SU-DHL-6 (cell line): ENCODE data around the gene FAM171A1.

Source experiments
- EZH2phosphoT487 ChIP-seq: fragments of 200-600 bp; sonication (generic), shearing (Covaris generic); conservative IDR thresholded peaks from 2 replicates; pipeline ENCODE4 v1.6.1; 2018; ENCODE audit warnings: mild to moderate bottlenecking, antibody characterized with exemption, low read length, moderate library complexity, mixed read lengths
- TF ChIP-seq, protein P1 (sequence below): fragments of 200-600 bp; sonication (generic); IDR thresholded peaks from one replicate; pipeline ENCODE4 v1.5.1; 2017; ENCODE audit warnings: antibody characterized with exemption, mild to moderate bottlenecking, low read length, moderate library complexity; ENCODE audit not compliant: insufficient read depth, poor library complexity, severe bottlenecking

DNA sequence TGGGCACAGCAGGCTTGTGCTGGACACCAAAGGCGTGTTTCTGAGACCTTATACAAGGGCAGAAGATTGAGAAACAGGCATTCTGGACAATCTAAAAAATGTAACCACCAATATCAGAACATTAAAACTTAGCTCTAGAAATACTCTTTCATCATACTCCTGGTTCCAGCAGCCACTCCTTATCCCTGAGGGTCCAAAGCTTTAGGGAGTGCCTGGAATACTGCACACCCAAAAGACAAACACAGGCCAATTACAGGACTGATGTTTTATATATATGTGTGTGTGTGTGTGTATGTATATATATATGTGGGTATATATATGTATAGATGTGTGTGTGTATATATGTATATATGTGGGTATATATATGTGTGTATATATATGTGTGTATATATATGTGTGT lies 39.6 kb downstream of the FAM171A1 start:
- TF ChIP-seq, protein P1, sequence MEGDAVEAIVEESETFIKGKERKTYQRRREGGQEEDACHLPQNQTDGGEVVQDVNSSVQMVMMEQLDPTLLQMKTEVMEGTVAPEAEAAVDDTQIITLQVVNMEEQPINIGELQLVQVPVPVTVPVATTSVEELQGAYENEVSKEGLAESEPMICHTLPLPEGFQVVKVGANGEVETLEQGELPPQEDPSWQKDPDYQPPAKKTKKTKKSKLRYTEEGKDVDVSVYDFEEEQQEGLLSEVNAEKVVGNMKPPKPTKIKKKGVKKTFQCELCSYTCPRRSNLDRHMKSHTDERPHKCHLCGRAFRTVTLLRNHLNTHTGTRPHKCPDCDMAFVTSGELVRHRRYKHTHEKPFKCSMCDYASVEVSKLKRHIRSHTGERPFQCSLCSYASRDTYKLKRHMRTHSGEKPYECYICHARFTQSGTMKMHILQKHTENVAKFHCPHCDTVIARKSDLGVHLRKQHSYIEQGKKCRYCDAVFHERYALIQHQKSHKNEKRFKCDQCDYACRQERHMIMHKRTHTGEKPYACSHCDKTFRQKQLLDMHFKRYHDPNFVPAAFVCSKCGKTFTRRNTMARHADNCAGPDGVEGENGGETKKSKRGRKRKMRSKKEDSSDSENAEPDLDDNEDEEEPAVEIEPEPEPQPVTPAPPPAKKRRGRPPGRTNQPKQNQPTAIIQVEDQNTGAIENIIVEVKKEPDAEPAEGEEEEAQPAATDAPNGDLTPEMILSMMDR = no peak
- no peak for TF ChIP-seq EZH2phosphoT487
